Adipose tissue (tissue), 3 donors: ENCODE measurements around the gene PGGT1B. TPM values are rescaled to one million over a fixed set of nuclear protein-coding genes. Genes with fewer than 3 reads are reported as not detected.

Experiments
- polyA plus RNA-seq, 3 donors: library from polyadenylated mRNA; stranded (reverse); fragments of 200-250 nt; gene quantifications; one replicate each; pipeline ENCODE4 v1.2.3, GENCODE V29; 2013
- donor health status: healthy with polysubstance abuse.
- donor health status: Bipolar disorder and iron deficiency.
- donor health status: healthy.

The PGGT1B gene
- polyA plus RNA-seq, 3 donors = 2.7 to 8.7 (median 7.0) TPM

Other genes with a start within 250 kb of the PGGT1B start
- under 1 TPM; 0.45 to 0.64 (median 0.56) TPM for gene TRIM36, start 93.0 kb downstream of the PGGT1B start, polyA plus RNA-seq
- gene CCDC112, start 33.8 kb upstream of the PGGT1B start, polyA plus RNA-seq = 1 to 10 TPM; 1.1 to 9.7 (median 1.8) TPM